Transverse colon (tissue), 3 donors: ENCODE results near the gene NFIA.

Experiments used
- CTCF ChIP-seq, 5 experiments: fragments of 200-600 bp in 3 of 5; fragments of 450-650 bp in 2 of 5; sonication (generic) in 3 of 5; IDR thresholded peaks; 1 replicate in 2 of 5; 2 replicates in 3 of 5; pipeline ENCODE4 v1.5.1; 2016 to 2017; ENCODE audit warnings: antibody characterized with exemption in 5 of 5, inconsistent platforms in 3 of 5, mild to moderate bottlenecking in 2 of 5, moderate library complexity in 1 of 5
- POLR2A ChIP-seq: fragments of 450-650 bp; IDR thresholded peaks from one replicate; pipeline ENCODE4 v1.6.1; 2016; ENCODE audit warnings: antibody characterized with exemption, mild to moderate bottlenecking, moderate library complexity

GRCh38 chr1:61042466-61043009 lies 39.8 kb upstream of the NFIA start:
- no peak for TF ChIP-seq CTCF (IDR thresholded peaks at IDR 0.05)
- TF ChIP-seq POLR2A: no peak
